ENCODE measurements around the gene RBMXL3. TPM values are rescaled to one million over a fixed set of nuclear protein-coding genes. Genes with fewer than 3 reads are reported as not detected.

The RBMXL3 gene
- not detected in 5 replicates for total RNA-seq (2022; extraction: Qiagen RNA extraction)

DNA sequence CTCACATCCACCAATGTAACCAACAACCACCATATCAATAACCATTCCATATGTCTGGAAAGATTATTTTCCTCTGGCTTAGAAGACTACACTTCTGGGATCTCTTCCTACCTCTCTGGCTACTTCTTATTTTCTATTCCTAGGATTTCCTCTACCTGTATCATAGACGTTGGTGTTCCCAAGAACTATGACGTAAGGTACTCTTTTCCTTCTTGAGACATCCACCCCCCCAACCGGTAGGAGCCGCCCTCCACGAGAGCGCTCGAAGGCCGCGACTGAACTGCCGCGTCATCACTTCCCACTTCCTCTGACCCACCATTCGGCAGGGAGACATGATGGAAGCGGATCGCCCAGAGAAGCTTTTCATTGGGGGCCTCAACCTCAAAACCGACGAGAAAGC is at the start of gene RBMXL3:
RBMXL3 (plus strand) TSS at position 301 of the 400 bp plus-strand sequence; CDS start at position 333, 32 bp downstream.

DNA sequence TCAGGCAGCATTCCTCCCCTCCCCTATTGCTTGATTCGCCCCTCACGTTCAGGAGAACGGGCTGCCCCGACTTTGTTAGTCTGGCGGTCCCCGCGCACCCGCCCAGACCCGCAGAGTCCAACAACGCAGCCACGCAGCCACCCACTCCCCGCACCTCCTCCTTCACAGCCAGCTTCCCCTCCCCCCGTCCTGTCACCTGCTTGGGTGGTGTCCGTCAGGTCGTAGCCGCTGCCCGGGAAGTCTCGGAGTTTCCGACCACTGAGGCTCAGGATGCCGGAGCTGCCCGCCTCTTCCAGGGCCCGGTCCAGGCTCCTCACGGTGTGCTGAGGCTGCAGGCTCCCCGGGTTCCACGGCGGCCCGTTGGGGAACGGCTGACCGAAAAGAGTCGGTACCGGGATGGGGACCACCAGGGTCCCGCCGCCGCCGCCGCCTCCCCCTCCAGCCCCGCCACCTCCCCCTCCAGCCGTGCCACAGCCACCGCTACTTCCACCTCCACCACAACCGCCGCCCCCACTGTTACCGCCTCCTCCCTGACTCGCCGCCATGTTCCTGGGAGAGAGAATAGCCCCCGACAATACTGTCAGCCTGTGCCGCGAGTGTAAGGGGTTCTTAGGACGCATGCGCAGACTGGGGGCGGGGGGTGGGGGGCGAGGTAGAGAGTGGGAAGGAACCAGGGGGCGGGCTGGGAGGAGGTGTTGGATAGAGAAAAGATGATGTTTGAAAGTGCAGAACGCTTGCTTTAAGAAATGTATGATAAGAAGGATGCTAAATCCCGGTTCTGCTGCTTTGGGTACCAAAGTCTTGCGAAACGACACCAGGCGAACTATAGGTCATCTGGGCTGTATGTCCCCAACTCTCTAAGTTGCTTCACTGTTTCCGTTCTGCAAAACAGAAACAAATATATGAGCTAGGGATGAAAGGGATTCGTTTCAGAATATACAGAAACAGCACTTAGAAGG is 44.6 kb downstream of the RBMXL3 start, which contains the start of gene LRCH2:
LRCH2 (minus strand) TSS at position 600 of the 959 bp plus-strand sequence; CDS start at position 545, 55 bp downstream.

Other genes with a start within 250 kb of the RBMXL3 start
- 0.08 to 0.09 TPM in 2 of 5 replicates, not detected in the others for gene IL13RA2, start 171.8 kb upstream of the RBMXL3 start, total RNA-seq (2022; extraction: Qiagen RNA extraction)
- 0.02 to 0.03 TPM (median 0.03 TPM) in 5 replicates for gene LRCH2, start 44.7 kb downstream of the RBMXL3 start, total RNA-seq (2022; extraction: Qiagen RNA extraction)
- gene LUZP4, start 100.3 kb downstream of the RBMXL3 start, total RNA-seq (2022; extraction: Qiagen RNA extraction), result not detected in 5 replicates

Data from A549 treated with Hydrocortisone at 1 μM for 4 hours (cell line).